ENCODE results near the gene CDC16.
A peak's percentile ranks its signal among the peaks of the same experiment; 100 is the strongest.
"Not testable (repeated sequence)": the region's sequence is repeated elsewhere in the genome, so short reads cannot be mapped to it uniquely, and the experiment has no call there.

The CDC16 gene

GRCh38 chr13:114264313-114264712, 29.6 kb downstream of the CDC16 start:
- not testable (repeated sequence) for DNase-seq

GRCh38 chr13:114264886-114265611, 30.4 kb downstream of the CDC16 start:
- DNase-seq: no peak

- no peak for DNase-seq
Measured at GRCh38 chr13:114266241-114266640, 31.5 kb downstream of the CDC16 start.

DNA sequence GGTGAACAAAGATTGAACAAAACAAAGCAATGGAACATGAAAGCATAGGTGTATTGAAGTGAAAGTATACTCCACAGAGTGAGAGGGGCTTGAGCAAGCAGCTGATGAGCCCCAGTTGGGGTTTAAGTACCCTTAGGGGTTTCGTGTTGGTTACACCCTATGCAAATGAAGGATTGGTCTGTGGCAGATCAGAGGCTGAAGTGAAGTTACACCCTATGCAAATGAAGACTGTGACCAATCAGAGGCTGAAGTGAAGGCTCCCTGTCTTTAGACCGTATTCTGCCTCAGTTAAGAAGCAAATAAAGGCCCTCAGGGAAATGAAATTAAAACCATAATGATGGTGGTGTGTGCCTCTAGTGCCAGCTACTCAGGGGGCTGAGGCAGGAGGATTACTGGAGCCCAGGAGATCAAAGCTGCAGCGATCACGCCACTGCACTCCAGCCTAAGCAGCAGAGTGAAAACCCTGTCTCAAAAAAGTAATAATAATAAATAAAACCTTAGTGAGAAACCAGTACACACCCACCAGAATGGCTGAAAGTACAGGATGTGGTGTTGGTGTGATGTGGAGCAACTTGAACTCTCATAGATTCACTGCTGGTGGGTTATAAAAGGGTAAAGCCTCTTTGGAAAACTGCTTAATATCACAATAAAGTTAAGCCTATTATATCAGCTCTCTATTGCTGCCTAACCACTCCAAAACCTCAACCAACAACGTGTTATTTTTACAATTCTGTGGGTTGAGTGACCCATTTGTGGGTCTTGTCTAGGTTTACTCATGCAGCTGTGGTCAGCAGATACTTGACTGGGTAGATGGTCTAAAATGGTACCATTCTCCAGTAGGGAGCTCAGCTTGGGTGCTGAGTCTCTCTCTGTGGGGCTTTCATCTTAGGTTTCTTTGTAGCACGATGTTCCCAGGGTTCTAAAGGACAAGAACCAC, 33.9 kb downstream of the CDC16 start:
- DNase-seq: no peak

DNA sequence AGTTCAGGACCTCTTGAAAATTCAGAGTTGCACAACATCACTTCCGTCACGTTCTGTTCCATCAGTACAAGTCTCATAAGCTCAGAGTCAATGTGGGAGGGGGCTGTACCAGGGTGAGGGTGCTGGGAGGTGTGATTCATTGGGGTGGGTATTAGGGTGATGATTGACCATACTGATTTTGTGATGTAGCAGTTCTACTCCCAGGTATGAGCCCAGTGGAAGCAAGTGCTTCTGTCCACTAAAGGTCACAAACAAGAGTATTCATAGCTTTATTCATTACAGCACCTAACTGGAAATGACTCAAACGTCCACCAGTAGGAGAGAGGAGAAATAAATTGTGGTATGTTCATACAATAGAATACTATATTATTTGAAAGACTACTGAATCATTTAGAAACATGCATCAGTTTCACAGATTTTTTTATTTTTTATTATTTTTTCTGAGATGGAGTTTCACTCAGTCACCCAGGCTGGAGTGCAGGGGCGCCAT, 34.6 kb downstream of the CDC16 start:
- no peak for DNase-seq

DNA sequence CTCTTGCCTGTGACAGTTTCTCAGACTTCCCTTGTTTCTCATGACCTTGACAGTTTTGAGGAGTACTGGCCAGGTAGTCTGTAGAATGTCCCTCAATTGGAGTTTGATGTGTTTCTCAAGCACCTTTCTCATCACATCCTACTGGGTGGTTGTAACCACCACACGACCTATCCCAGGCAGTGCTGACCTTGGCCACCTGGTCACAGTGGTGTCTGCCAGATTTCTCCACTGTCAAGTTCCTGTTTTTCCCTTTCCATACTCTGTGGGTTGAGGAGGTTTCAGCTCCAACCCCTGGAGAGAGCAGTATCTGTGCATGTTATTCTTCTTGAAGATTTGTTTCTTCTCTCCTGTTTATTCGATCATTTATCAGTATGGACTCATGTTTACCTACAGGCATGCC, 38.3 kb downstream of the CDC16 start:
- DNase-seq: no peak

DNA sequence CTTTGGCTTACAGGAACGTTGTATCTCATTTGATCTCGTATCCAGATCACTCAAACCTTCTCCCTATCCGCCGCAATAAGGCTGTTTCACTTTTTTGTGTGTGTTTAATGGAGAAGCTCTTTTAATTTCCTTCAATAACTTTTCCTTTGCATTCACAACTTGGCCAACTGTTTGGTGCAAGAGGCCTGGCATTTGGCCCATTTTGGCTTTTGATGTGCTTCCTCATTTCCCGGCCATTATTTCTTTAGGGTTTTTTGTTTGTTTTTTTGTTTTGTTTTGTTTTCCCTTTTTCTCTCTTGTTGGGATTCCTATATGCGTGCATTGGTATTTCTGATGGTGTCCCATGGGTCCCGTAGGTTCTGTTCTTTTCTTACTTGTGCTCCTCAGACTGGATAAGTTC, 40.6 kb downstream of the CDC16 start:
- DNase-seq: no peak

DNA sequence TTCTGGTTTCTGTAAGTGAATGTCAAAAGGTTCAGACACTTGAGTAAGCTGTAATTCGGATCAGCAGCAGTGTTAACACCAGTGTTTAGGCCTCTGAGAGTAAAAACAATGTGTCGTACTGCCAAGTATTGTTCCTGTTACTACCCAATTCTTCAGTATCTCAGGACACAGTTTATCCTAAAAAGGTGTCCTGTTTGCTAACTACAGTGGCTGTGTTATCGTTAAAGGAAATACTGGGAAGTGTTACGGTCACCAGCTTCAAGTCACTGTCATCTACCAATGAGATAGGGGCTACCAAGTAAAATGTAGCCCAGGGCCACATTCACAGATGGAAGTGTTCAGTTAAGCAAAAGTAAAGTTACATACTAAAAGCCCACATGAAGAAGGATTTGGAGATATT, 44.4 kb downstream of the CDC16 start:
- DNase-seq: no peak

GRCh38 chr13:114279758-114280355, 45.2 kb downstream of the CDC16 start:
- no peak for DNase-seq

- peak; percentile 82 for DNase-seq
Measured at GRCh38 chr13:114281351-114282040, 46.8 kb downstream of the CDC16 start, which contains the start of gene UPF3A. TSS of gene UPF3A (plus strand) at chr13:114281601. CDS start at chr13:114281640, 39 bp downstream.

DNA sequence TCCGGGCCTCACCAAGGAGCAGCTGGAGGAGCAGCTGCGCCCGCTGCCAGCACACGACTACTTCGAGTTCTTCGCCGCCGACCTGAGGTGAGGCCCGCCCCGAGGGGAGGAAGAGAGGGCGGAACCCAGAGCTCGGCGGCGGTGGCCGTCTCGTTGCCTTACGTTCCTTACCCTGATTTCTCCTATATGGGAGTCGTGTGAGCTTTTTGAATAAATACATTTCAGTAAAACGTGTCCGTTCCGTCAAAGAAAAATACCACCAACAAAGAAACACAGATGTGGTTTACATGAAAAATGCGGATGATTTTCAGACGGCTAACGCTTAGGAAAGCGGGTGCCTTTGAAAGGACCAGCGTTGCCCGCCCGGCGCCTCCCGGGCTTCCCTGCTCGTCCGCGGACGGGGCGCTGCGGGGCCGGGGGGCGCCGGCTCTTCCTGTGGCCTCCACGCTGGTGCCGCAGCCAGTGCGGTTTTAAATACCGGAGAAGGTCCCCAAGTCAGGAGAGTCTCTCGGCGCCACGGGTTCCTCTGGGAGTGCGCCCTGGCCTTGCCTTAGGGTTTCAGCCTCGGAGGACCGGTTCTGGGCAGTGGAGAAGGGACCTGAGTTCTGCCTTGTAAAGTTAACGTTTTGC, 47.5 kb downstream of the CDC16 start:
- DNase-seq: peak; percentile 59

DNA sequence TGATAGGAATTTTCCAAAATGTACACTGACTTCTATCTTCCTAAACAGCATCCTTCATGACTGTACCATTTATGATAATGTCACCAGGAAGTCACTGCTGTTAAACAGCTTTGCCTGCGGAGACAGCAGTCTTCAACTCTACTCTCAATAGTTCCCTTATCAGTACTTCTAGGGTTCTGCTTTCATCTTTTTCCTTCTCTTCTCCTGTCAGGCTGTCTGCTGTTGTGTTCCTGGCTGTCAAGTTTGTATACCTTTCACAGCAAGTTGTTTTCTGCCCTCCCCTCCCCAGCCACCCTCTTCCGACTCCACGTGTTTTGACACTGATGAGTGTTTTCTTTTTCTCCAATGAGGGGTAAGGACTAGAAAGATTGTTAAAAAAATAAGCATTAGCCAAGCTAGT, 48.9 kb downstream of the CDC16 start:
- DNase-seq: no peak

DNA sequence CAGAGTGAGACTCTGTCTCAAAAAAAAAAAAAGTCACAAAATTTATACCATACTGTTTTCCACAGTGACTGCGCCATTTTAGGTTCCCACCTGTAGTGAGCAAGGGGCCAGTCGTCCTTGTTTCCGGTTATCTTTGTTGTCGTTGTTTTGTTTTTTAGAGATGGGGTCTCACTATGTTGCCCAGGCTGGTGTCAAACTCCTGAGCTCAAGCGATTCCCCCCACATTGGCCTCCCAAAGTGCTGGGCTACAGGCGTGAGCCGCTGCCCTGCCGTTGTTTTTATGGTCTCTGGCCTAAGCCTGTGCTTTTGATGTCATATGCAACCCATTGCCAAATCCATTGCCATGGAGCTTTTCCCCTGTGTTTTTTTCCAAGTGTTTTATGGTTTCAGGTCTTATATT, 50.0 kb downstream of the CDC16 start:
- no peak for DNase-seq

GRCh38 chr13:114285166-114285808, 50.6 kb downstream of the CDC16 start:
- DNase-seq: no peak

GRCh38 chr13:114286808-114287207, 52.1 kb downstream of the CDC16 start:
- no peak for DNase-seq

DNA sequence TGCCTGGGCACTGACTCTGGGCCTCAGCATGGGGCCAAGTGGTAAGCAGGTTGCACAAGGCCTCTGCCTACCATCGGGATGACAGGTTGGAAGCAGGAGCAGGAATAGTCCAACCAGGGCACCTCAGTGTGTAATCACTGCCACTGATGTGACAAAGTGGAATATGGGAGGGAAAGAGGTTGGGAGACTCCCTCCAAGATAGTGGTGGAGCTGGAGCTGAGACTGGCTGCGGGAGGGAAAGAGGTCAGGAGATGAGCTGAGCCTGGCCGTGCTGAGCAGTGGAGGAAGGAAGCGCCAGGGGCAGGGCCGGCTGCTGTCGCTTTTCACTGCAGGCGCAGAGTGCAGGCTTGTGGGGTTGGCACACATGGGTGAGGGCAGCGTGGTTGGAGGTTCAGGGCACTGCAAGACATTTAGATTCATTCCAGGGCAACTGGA, 53.5 kb downstream of the CDC16 start:
- DNase-seq: no peak

- DNase-seq: no peak
Measured at GRCh38 chr13:114296448-114296847, 61.8 kb downstream of the CDC16 start.

GRCh38 chr13:114296902-114297301, 62.2 kb downstream of the CDC16 start:
- DNase-seq: no peak

DNA sequence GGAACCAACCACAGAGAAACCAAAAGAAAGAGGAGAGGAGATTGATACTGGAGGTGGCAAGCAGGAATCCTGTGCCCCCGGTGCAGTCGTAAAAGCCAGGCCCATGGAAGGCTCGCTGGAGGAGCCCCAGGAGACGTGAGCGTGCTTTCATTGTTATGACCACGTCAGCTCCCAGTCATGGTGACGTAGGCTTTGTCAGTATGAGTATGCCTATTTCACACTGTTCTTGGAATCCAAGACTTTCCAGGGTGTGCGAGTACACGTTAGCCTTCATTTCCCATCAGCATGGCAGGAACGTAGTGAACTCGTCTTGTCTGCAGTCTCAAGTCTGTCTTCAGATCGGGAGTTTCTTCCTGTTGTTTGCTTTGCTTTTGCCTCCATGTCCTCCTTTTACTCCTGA, 64.2 kb downstream of the CDC16 start:
- no peak for DNase-seq

DNA sequence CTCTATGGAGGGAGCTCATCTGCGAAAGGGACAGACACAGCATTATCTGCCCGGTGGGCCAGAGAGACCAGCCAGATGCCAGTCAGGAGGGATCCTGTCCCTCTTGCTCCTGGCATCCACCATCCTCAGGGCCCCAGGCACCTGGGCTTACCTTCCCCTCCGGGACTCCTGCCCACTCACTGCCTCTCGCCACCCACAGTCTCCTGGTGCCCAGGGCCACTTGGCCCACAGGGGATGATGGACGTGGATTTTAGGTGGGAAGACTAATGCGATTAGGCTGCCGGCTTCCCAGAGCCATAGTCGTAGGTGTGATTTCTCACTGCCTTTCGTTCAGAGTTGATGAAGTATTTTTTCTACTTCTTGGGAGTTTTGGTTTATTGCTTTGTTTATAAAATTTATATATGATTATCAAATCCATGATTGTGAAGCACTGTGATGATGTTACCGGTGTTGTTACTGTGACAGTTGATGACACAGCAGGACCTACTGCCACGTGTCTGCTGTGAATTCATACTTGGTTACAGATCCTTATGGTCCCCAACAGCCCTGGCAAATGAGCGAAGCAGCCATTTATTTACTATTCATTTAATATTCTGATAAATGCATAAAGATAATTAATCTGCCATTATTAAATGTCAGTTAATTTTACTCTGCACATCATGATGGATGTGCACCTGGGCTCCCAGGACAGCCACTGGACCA, 65.1 kb downstream of the CDC16 start:
- DNase-seq: no peak

Data from T-helper 9 cell (primary cell).